Frontal cortex (tissue), 4 donors: ENCODE results near the gene PNLIP. TPM values are rescaled to one million over a fixed set of nuclear protein-coding genes. Genes with fewer than 3 reads are reported as not detected.

Experiments
- DNase-seq, 2 donors: peaks; one replicate each; pipeline ENCODE4 v3.0.0; 2012; ENCODE audit warnings: low spot score in 2 of 2
- FAIRE-seq: peaks from 2 replicates; lab custom pipeline; 2012; peaks lifted over from hg19 to GRCh38; lab: Jason Lieb, UNC
- total RNA-seq: library from RNA; depleted of rRNA; stranded (reverse); fragments of >200 nt; gene quantifications from one replicate; pipeline ENCODE4 v1.2.3, GENCODE V29; 2014
- donor health status: control.
- donor health status: control.
- donor health status: control.

The PNLIP gene
- total RNA-seq = not detected

GRCh38 chr10:116545756-116546155, at the start of gene PNLIP:
TSS of gene PNLIP (plus strand) at chr10:116545931. CDS start at chr10:116546093, 162 bp downstream.
- no peak for DNase-seq
- FAIRE-seq = no peak

GRCh38 chr10:116504786-116505185, 40.9 kb upstream of the PNLIP start:
- no peak for DNase-seq
- no peak for FAIRE-seq

- DNase-seq (no peak), FAIRE-seq (no peak)
Observed at GRCh38 chr10:116510565-116510964, 35.2 kb upstream of the PNLIP start.

GRCh38 chr10:116511365-116511764, 34.4 kb upstream of the PNLIP start:
- no peak for FAIRE-seq

GRCh38 chr10:116521424-116522290, 24.1 kb upstream of the PNLIP start:
- DNase-seq (peak in 1 of 2 donors; percentile 22), FAIRE-seq (peak; percentile 76)

More at GRCh38 chr10:116511365-116511764, 34.4 kb upstream of the PNLIP start:
- no peak for DNase-seq

- DNase-seq (no peak), FAIRE-seq (no peak)
Observed at GRCh38 chr10:116522803-116523381, 22.8 kb upstream of the PNLIP start.

GRCh38 chr10:116524736-116525135, 21.0 kb upstream of the PNLIP start:
- DNase-seq = no peak
- FAIRE-seq = no peak

GRCh38 chr10:116526219-116526618, 19.5 kb upstream of the PNLIP start:
- DNase-seq = no peak
- FAIRE-seq = no peak

- DNase-seq = no peak
- FAIRE-seq = no peak
Observed at GRCh38 chr10:116536810-116537209, 8.9 kb upstream of the PNLIP start.

GRCh38 chr10:116538456-116538855, 7.3 kb upstream of the PNLIP start:
- no peak for DNase-seq
- FAIRE-seq = no peak

- no peak for FAIRE-seq
Observed at GRCh38 chr10:116538992-116539391, 6.7 kb upstream of the PNLIP start.

GRCh38 chr10:116540814-116541213, 4.9 kb upstream of the PNLIP start:
- no peak for DNase-seq
- FAIRE-seq = no peak

More at GRCh38 chr10:116538992-116539391, 6.7 kb upstream of the PNLIP start:
- DNase-seq = no peak

- no peak for FAIRE-seq
Observed at GRCh38 chr10:116542007-116542677, 3.6 kb upstream of the PNLIP start.

GRCh38 chr10:116545122-116545521, 609 bp upstream of the PNLIP start:
- FAIRE-seq (no peak), DNase-seq (no peak)

More at GRCh38 chr10:116542007-116542677, 3.6 kb upstream of the PNLIP start:
- no peak for DNase-seq

- no peak for DNase-seq
- no peak for FAIRE-seq
Observed at GRCh38 chr10:116548301-116548700, 2.6 kb downstream of the PNLIP start.

GRCh38 chr10:116553378-116553980, 7.7 kb downstream of the PNLIP start:
- no peak for DNase-seq
- FAIRE-seq = no peak

- FAIRE-seq (no peak), DNase-seq (no peak)
Observed at GRCh38 chr10:116554628-116555027, 8.9 kb downstream of the PNLIP start.

GRCh38 chr10:116555880-116556279, 10.1 kb downstream of the PNLIP start:
- DNase-seq = no peak
- FAIRE-seq = no peak

GRCh38 chr10:116557305-116557880, 11.7 kb downstream of the PNLIP start:
- FAIRE-seq (no peak), DNase-seq (no peak)

GRCh38 chr10:116565534-116565933, 19.8 kb downstream of the PNLIP start:
- FAIRE-seq = no peak
- DNase-seq = no peak
